ENCODE results near the gene CA7.

The CA7 gene

DNA sequence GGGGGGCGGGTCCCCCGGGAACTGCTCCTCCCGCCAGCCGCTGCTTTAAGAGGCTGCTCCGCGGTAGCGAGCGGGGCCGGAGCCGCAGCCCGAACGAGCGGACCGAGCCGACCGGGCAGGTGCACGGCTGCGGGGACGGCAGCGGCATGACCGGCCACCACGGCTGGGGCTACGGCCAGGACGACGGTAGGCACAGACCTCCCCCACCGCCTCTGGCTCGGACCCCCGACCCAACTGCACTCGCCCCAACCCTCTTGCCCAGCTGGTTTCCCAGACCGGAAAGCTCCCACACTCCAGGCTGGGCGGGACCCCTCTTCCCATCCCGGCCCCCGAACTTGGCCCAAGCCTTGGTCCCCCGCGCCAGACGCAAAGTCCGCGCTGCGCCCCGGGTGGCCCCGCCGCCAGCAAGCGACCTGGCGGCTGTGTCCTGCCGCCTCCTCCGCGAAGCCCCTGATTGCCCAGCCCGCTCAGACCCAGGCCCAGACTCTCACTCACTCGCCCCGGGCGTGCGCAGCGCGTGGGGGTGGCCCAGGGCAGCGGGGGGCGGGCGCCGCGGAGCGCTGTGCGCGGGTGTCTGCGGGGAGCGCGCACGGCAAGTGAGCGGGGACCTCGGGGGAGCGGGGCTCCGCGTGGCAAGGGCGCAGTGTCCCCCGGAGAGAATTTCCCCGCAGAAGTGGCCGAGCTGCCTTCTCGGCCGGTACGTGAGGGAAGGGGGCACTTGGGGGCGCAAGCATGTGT lies at the start of gene CA7:
CA7 (plus strand) TSS at position 73 of the 738 bp plus-strand sequence; CDS start at position 147, 74 bp downstream.
- DNase-seq = no peak
- H3K27ac ChIP-seq (ENCODE audit: low read length) = no peak within 1 kb of the TSS
- H4K20me1 ChIP-seq (ENCODE audit: insufficient read depth, low read length) = no peaks in the 10 kb centered on the region; the same call in 1 of the 2 replicates
- H3K9me3 ChIP-seq (ENCODE audit: insufficient read depth, low read length, severe bottlenecking) = no peaks in the 10 kb centered on the region
- no peak within 1 kb of the TSS for H3K4me3 ChIP-seq (ENCODE audit: low read depth in 1 of 2, low read length in 2 of 2)
- H3K4me1 ChIP-seq (ENCODE audit: insufficient read depth, low read length) = no peaks in the 10 kb centered on the region
- H3K79me2 ChIP-seq (ENCODE audit: insufficient read depth, low read length) = no peaks in the 10 kb centered on the region
- H3K27me3 ChIP-seq (ENCODE audit: insufficient read depth, low read length, poor library complexity) = no peaks in the 10 kb centered on the region
- no peaks in the 10 kb centered on the region for H3K36me3 ChIP-seq (ENCODE audit: insufficient read depth, low read length)
- H3K9ac ChIP-seq (ENCODE audit: low read depth, low read length) = no peak within 1 kb of the TSS
- ATAC-seq (ENCODE audit: insufficient read depth, low read depth) = no peak
- H2AFZ ChIP-seq (ENCODE audit: low read depth, low read length) = no peak within 1 kb of the TSS
- TF ChIP-seq EZH2 (IDR thresholded peaks at IDR 0.05; ENCODE audit: borderline replicate concordance, low read depth, low read length, severe bottlenecking) = no peak
- TF ChIP-seq, protein P1, sequence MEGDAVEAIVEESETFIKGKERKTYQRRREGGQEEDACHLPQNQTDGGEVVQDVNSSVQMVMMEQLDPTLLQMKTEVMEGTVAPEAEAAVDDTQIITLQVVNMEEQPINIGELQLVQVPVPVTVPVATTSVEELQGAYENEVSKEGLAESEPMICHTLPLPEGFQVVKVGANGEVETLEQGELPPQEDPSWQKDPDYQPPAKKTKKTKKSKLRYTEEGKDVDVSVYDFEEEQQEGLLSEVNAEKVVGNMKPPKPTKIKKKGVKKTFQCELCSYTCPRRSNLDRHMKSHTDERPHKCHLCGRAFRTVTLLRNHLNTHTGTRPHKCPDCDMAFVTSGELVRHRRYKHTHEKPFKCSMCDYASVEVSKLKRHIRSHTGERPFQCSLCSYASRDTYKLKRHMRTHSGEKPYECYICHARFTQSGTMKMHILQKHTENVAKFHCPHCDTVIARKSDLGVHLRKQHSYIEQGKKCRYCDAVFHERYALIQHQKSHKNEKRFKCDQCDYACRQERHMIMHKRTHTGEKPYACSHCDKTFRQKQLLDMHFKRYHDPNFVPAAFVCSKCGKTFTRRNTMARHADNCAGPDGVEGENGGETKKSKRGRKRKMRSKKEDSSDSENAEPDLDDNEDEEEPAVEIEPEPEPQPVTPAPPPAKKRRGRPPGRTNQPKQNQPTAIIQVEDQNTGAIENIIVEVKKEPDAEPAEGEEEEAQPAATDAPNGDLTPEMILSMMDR (IDR thresholded peaks at IDR 0.05; ENCODE audit: borderline replicate concordance, extremely low read depth, low read length, poor library complexity, severe bottlenecking) = no peak
- H3K4me2 ChIP-seq (ENCODE audit: insufficient read depth, low read length) = no peak within 1 kb of the TSS

DNA sequence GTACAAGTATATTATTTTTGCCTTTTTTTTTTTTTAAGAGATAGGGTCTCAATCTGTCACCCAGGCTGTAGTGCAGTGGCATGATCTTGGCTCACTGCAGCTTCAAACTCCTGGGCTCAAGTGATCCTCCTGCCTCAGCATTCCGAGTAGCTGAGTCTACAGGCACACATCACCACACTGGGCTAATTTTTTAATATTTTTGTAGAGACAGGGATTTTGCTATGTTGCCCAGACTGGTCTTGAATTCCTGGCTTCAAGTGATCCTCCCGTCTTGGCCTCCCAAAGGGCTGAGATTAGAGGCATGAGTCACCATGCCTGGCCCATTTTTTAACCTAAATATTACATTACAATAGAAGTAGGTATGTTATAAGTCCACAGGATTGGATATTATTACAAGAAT lies 46.1 kb upstream of the CA7 start:
- TF ChIP-seq, protein P1 (IDR thresholded peaks at IDR 0.05; ENCODE audit: borderline replicate concordance, extremely low read depth, low read length, poor library complexity, severe bottlenecking) = no peak
- no peak for TF ChIP-seq EZH2 (IDR thresholded peaks at IDR 0.05; ENCODE audit: borderline replicate concordance, low read depth, low read length, severe bottlenecking)
- Histone ChIP-seq H3K9me3 (ENCODE audit: insufficient read depth, low read length, severe bottlenecking) (no peaks in the 10 kb centered on the region), H3K27ac (ENCODE audit: low read length) (no peak overlapping the region), H3K4me2 (ENCODE audit: insufficient read depth, low read length) (no peak overlapping the region), H3K9ac (ENCODE audit: low read depth, low read length) (no peak overlapping the region), H3K4me1 (ENCODE audit: insufficient read depth, low read length) (no peaks in the 10 kb centered on the region), H3K79me2 (ENCODE audit: insufficient read depth, low read length) (no peaks in the 10 kb centered on the region), H2AFZ (ENCODE audit: low read depth, low read length) (no peak overlapping the region), H4K20me1 (ENCODE audit: insufficient read depth, low read length) (no peaks in the 10 kb centered on the region), H3K36me3 (ENCODE audit: insufficient read depth, low read length) (peaks cover 17% of the 10 kb centered on the region), H3K27me3 (ENCODE audit: insufficient read depth, low read length, poor library complexity) (no peaks in the 10 kb centered on the region), H3K4me3 (ENCODE audit: low read depth in 1 of 2, low read length in 2 of 2) (no peak overlapping the region)
- ATAC-seq (ENCODE audit: insufficient read depth, low read depth) = no peak
- DNase-seq = no peak

DNA sequence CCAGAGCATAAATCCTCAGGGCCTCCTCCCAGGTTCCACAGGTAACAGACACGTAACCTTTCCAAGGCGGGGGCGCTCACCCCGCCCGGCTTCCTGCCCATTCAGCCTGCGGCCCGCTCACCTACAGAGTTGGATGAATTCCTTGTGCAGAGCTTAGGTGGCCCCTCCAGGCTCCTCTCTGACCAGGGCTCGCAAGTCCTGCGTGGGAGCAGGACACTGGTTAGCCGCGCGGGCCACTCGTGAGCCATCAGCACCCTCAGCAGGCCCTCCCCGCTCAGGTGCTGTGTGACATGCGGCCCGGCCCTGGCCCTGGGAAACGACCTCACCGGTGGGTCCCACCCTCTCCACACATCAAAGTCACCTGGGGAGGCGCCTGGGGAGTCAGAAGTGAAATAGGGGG lies 43.4 kb upstream of the CA7 start:
- no peak overlapping the region for H3K4me3 ChIP-seq (ENCODE audit: low read depth in 1 of 2, low read length in 2 of 2)
- no peaks in the 10 kb centered on the region for H3K79me2 ChIP-seq (ENCODE audit: insufficient read depth, low read length)
- H3K27ac ChIP-seq (ENCODE audit: low read length) = no peak overlapping the region
- ATAC-seq (ENCODE audit: insufficient read depth, low read depth) (peak; percentile 37; the same call in 2 of the 3 replicates), DNase-seq (no peak)
- H3K9ac ChIP-seq (ENCODE audit: low read depth, low read length) = no peak overlapping the region
- no peak overlapping the region for H3K4me2 ChIP-seq (ENCODE audit: insufficient read depth, low read length)
- H4K20me1 ChIP-seq (ENCODE audit: insufficient read depth, low read length) = no peaks in the 10 kb centered on the region
- H3K9me3 ChIP-seq (ENCODE audit: insufficient read depth, low read length, severe bottlenecking) = no peaks in the 10 kb centered on the region
- no peaks in the 10 kb centered on the region for H3K27me3 ChIP-seq (ENCODE audit: insufficient read depth, low read length, poor library complexity)
- no peaks in the 10 kb centered on the region for H3K4me1 ChIP-seq (ENCODE audit: insufficient read depth, low read length)
- no peak for TF ChIP-seq EZH2 (IDR thresholded peaks at IDR 0.05; ENCODE audit: borderline replicate concordance, low read depth, low read length, severe bottlenecking)
- TF ChIP-seq, protein P1 (IDR thresholded peaks at IDR 0.05; ENCODE audit: borderline replicate concordance, extremely low read depth, low read length, poor library complexity, severe bottlenecking) = no peak
- H3K36me3 ChIP-seq (ENCODE audit: insufficient read depth, low read length) = peaks cover 40% of the 10 kb centered on the region
- no peak overlapping the region for H2AFZ ChIP-seq (ENCODE audit: low read depth, low read length)

Data from DND-41 (cell line).